ENCODE results near the gene CNNM4. TPM values are rescaled to one million over a fixed set of nuclear protein-coding genes. Genes with fewer than 3 reads are reported as not detected.
"Not testable (repeated sequence)": the region's sequence is repeated elsewhere in the genome, so short reads cannot be mapped to it uniquely, and the experiment has no call there.

CNNM4 gene
- polyA plus RNA-seq, 3 donors: 0.79 to 4.1 (median 2.1) TPM

DNA sequence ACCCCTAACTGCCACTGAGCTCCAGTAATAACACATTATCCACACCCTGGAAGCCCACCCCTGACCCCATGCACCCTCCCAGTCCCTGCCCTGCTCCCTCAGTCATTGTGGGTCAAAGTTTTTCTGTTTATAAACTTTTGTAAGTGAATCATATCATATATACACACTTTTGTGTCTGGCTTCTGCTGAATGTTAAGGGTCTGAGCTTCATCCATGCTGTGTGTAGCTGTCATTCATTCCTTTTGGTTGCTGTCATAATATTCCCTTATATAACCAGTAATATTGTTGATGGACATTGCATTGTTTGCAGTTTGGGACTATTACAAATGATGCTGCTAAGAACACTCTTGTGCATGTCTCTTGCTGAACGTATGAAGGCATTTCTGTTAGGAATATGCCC, 14.5 kb downstream of the CNNM4 start:
- 0 to 41% (median 37%) methylated on average over 1 of the region's 1 CpG for WGBS, 3 donors
- no peak overlapping the region for H3K27ac ChIP-seq (ENCODE audit: low read depth, low read length)

- WGBS, 3 donors: 68 to 85% (median 69%) methylated on average over 4 of the region's 4 CpGs
- H3K27ac ChIP-seq (ENCODE audit: low read depth, low read length): no peak overlapping the region
These were observed 22.7 kb downstream of the CNNM4 start for GRCh38 chr2:96783388-96783787.

- 90 to 97% (median 90%) methylated on average over 3 of the region's 3 CpGs for WGBS, 3 donors
- H3K27ac ChIP-seq (ENCODE audit: low read depth, low read length): no peak overlapping the region
These were observed 26.7 kb downstream of the CNNM4 start for GRCh38 chr2:96787411-96787810.

- 66 to 78% (median 71%) methylated on average over 17 of the region's 17 CpGs for WGBS, 3 donors
- H3K27ac ChIP-seq (ENCODE audit: low read depth, low read length): no peak overlapping the region
These were observed 27.9 kb downstream of the CNNM4 start for GRCh38 chr2:96788442-96789244.

DNA sequence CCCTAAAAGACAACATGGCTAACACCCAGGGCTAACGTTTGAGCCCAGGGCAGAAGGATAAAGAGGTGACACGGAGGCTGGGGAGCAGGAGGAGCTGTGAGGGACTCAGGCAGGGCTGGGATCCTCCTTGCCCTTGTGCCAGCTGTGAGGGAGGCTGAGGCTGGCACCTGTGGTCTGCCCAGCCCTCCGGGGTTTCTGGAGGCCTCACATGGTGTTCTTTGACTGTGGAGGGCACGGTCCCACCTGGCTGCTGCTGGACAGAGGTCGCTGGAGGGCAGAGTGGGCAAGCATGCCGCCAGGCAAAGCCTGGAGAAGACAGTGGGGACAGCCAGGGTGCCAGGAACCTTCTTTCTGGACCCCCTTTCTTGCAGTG, 28.5 kb downstream of the CNNM4 start:
- H3K27ac ChIP-seq (ENCODE audit: low read depth, low read length): no peak overlapping the region
- 86 to 92% (median 90%) methylated on average over 6 of the region's 6 CpGs for WGBS, 3 donors

- no peak overlapping the region for H3K27ac ChIP-seq (ENCODE audit: low read depth, low read length)
- WGBS, 3 donors: 83 to 90% (median 87%) methylated on average over 16 to 17 of the region's 17 CpGs
These were observed 32.4 kb downstream of the CNNM4 start for GRCh38 chr2:96792772-96793749.

DNA sequence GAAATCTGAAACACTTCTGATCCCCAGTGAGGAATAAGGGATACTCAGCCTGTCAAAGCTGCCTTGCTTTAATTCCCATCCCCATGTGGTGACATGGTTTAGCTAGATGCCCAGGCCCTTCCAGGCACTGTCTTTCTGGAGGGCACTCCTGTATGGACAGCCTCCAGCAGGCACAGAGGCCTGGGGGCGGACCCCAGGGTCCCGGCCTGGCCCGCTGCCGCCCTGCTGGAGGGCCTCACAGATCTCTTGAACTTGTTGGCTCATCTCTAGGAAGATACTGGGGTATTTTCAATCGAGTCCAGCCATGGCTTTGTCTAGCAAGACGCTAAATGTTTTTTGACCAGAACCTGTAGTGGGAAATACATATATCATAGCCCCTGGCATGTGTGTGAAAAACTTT, 34.4 kb downstream of the CNNM4 start:
- no peak overlapping the region for H3K27ac ChIP-seq (ENCODE audit: low read depth, low read length)
- 93 to 98% (median 96%) methylated on average over 6 of the region's 6 CpGs for WGBS, 3 donors

DNA sequence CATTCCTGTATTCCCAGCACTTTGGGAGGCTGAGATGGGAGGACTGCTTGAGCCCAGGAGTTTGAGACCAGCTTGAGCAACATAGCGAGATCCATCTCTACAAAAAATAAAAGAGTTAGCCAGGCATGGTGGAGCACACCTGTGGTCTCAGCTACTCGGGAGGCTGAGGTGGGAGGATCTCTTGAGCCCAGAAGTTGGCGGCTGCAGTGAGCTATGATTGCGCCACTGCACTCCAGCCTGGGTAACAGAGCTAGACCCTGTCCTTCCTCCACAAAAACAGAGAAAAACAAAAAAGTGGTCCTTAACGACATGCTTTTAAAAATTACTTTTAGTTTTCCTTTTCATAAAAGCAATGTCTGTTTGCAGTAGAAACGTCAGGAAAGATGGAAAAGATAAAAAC, 35.8 kb downstream of the CNNM4 start:
- 88 to 97% (median 89%) methylated on average over 6 of the region's 6 CpGs for WGBS, 3 donors
- H3K27ac ChIP-seq (ENCODE audit: low read depth, low read length): not testable (repeated sequence)

DNA sequence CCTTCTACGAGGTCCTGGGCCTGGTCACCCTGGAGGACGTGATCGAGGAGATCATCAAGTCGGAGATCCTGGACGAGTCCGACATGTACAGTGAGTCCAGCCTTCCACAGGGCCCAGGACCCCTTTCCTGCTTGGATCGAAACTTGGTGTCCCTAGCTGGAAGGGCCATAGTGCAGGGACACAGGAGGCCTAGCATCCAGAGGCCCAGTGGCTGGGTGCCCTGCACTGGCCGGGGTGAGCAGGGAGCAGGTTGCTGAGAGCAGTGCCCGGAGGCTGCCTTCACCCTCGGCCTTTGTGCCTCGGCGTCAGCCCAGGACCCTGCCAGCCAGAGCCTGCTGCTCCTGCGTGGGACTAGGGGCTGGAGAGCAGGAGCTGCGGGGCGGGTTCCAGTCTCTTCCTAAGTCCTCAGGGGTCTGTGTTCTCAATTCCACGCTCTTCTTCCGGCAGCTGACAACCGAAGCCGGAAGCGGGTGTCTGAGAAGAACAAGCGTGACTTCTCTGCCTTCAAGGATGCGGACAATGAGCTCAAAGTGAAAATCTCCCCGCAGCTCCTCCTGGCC, 36.4 kb downstream of the CNNM4 start:
- WGBS, 3 donors: 94 to 98% (median 97%) methylated on average over 22 to 23 of the region's 23 CpGs
- no peak overlapping the region for H3K27ac ChIP-seq (ENCODE audit: low read depth, low read length)

- H3K27ac ChIP-seq (ENCODE audit: low read depth, low read length): no peak overlapping the region
- 86 to 90% (median 88%) methylated on average over 21 to 23 of the region's 23 CpGs for WGBS, 3 donors
These were observed 38.3 kb downstream of the CNNM4 start for GRCh38 chr2:96798733-96799622.

GRCh38 chr2:96799623-96799935, 38.9 kb downstream of the CNNM4 start:
- 89 to 93% (median 90%) methylated on average over 8 of the region's 8 CpGs for WGBS, 3 donors

DNA sequence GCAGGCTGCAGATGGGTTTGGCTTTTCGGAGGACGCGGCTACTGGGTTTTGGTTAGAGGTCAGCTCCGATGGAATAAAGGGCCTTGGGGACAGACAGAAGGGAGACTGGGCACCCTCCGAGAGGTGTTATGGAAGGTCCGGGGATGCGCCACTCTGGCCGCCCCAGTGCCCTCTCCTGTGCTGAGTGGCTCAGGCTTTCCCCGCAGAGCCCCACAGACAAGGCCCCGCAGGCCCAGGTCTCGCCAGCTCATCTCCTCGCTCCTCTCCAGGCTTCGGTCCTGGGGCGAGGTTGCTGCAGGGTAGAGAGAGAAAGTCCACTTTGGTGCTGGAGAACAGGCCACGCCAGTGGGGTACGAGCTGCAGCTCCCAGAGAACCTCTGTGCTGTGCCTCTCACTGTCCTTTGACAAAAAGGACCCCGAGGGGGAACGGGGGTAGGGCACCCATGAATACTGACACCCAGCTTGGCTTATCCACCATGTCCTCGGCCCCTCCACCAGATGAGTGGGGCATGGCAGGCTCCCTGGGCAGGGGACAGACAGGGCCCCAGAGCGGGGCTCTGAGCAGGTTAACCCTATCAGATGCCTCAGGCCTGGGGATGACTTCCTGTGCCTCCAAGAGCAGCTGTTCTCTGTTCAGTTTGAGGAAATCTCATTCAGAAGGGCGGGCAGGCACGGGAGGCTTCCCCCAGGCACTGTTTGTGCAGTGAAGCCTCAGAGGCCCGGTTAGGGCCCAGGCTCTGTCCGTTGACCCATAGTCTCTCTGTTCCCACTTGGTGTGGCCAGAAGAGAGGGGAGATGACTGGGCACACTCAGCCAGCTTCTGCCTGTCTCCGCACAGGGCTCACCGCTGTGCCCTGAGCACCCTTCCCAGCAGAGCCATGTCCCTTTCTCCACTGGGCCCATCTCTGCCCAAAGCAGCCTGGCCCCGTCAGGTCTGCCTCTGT, 39.6 kb downstream of the CNNM4 start:
- WGBS, 3 donors: 81 to 89% (median 84%) methylated on average over 25 to 27 of the region's 27 CpGs
- H3K27ac ChIP-seq (ENCODE audit: low read depth, low read length): no peak overlapping the region

More at GRCh38 chr2:96799623-96799935, 38.9 kb downstream of the CNNM4 start:
- H3K27ac ChIP-seq (ENCODE audit: low read depth, low read length): peak overlapping the region; percentile 19

GRCh38 chr2:96801005-96801785, 40.5 kb downstream of the CNNM4 start:
- H3K27ac ChIP-seq (ENCODE audit: low read depth, low read length): no peak overlapping the region
- 38 to 48% (median 47%) methylated on average over 14 to 15 of the region's 15 CpGs for WGBS, 3 donors

DNA sequence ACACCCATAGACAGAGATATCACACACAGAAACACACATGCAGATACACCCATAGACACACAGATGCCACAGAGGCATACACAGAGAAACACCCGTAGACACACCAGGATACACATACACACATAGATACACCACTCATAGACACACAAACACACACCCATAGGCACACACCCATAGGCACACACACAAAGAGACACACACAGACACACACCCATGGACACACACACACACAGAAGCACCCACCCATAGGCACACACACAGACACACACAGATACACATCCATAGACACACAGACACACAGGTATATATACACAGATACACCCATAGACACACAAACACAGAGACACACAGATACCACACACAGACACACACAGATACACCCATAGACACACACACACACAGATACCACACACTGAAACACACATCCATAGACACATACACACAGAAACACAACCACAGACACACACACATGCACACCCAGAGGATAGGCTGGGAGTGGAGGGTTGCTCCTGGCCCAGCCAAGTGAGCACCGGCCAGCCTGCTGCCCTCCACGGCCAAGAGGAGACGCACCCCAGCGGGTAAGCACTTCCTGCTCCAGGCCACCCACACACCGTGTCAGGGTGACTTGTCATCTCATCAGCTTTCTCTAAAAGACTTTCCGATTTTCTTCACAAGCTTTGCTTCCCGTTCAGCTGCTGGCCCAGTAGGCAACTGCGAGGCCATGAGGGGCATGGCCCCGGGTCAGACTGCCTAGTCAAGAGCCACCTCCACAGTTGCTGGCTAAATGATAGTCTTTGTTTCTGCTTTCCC, 41.3 kb downstream of the CNNM4 start:
- 80 to 83% (median 81%) methylated on average over 10 of the region's 10 CpGs for WGBS, 3 donors
- no peak overlapping the region for H3K27ac ChIP-seq (ENCODE audit: low read depth, low read length)

GRCh38 chr2:96802721-96803120, 42.0 kb downstream of the CNNM4 start:
- 88 to 97% (median 95%) methylated on average over 7 of the region's 7 CpGs for WGBS, 3 donors
- no peak overlapping the region for H3K27ac ChIP-seq (ENCODE audit: low read depth, low read length)

DNA sequence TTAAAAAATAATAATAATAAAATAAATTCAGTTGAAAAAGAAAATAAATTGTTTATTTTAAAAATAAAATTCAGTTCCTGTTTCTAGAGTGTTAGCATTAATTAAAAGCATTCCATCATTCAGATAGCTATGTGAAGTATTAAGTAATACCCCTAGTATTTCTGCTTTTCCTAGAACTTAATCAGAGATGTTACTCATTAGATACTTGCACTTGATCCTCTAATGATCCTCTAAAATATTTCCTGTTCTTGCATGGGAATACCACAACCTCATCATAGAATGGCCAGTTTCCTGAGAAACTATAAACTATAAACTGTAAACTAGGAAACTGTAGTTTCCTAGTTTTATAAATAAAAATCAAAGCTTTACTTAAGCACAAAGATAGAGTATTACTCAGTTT, 44.3 kb downstream of the CNNM4 start:
- no peak overlapping the region for H3K27ac ChIP-seq (ENCODE audit: low read depth, low read length)

Measured in adipose tissue (tissue), 3 donors.